Stimulated activated CD8-positive, alpha-beta memory T cell treated with anti-CD3 and anti-CD28 coated beads, Interleukin-12 subunit alpha, Interleukin-12 subunit beta, amount 100 ng/mL, for 1 hour (primary cell): ENCODE measurements around the gene ME3.

ENCODE experiments used
- DNase-seq: peaks from one replicate; pipeline ENCODE4 v3.0.0-alpha.2; 2020; ENCODE audit warnings: low read depth

The ME3 gene

DNA sequence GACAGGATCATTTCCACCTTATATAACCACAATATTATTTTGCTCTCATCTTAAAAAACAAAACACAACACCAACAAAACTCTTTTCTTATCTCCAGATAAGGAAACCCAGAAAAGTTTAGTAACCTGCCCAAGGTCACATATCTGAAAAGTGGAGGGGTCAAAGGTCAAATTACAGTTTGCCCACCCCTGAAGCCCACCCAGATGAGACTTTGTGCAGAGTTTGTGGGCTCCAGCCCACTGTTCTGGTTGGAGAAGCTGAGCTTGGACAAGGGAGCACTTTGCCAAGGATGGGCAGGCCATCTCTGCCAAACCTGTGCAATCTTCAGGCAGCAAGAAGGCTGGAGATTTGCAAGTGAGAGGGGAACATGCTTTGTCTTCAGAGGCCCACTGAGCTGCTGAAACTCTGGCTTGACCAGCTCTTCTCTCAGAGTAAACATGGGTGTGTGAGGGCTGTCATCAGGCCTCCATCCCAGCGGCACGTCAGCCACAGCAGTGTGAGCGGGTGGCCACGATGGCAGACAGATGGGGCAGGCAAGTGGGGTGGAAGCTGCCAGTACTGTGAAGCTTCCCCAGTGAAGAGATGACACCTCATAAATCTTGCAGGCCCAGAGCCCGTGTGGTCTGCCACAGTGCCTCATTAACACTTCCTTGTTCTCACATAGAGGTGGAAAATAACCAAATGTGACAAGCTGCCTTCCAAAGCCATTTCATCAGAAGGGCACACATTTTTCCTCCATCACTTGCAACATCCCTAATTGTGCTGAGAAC, 186.0 kb downstream of the ME3 start:
- no peak for DNase-seq

DNA sequence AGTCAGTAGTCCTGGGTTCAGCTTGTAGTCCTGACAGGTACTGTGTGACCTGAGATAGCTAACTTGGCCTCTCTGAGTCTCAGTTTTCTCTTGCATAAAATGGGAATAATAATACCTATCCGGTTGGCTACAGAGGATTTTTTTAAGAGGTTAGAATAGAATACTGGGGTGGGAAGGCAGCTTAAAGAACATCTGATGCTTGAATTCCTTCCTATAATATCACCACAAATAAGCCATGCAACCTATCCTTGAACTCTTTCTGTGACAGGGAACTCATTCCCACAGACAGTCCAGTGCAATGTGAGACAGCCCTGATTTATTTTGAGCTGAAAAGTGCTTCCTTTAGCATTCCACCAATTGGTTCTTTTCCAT, 187.6 kb downstream of the ME3 start:
- DNase-seq = no peak

DNA sequence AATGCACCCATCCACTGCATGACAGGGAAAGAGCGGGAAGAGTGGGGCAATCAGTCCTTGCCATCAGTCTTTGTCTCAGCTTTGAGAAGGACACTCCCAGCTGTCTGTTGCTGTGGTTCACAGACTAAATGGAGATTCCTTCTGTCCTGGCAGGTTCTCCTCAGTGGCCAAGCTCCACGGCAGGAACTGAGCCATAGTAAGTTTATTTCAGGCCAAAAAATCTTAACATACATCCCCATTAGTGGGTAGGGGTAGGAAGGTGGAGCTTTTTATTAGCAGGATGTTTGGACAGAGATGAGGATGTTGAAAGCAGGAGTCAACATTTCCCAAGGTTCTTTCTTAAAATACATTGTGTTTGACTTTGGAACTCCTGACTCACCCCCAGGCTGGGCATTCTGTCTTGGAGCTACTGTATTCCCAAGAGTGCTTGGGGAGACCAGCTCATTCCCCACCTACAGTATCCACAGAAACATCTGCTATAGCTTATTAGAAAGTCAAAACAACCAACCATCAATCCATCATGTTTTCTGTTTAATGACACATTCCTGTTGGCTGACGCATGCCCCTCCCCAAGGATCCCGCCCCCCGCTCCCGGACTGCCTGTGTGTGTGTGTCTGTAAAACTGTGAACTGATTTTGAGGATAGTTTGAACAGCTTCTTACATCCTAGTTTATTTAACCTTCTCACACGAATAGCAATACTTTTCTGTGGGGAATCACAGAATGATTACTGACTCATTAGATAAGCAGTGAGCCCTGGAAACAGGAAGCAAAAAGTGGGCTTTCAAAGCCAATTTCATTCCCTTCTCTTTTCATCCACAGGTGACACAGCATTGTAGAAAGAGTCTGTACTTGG, 188.2 kb downstream of the ME3 start:
- no peak for DNase-seq

DNA sequence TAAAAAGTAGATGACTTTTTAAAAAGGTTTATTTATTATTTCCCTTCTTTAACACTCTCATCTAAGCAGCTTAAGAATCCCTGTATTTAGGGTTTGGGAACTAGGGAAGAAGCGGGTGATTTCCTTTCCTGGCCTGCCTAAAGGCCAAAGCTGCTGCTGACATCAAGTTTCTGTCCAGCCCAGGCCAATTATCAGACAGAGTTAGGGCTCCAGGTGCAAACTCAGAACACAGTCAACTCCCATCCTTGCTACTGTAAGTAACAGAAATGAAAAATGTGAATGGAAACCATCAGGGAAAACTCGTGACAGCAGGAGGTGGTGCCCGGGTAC, 188.8 kb downstream of the ME3 start:
- no peak for DNase-seq

DNA sequence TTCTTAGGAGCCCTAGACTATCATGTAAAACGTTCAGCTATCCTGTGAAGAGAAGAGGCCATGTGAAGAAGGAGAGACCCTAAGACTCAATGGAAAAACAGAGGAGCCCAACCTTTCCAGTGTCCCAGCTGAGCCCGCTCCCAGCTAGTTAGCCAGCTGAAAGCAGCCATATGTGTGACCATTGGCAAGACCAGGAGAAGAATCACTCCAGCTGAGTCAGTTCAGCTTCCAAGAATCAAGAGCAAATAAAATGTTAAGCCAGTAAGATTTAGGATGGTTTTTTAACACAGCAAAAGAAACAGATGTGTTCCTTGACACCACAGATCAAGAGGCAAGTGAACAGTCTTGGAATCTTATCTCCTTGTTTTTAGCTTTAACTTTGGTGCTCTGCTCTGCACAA, 189.7 kb downstream of the ME3 start:
- DNase-seq = no peak

DNA sequence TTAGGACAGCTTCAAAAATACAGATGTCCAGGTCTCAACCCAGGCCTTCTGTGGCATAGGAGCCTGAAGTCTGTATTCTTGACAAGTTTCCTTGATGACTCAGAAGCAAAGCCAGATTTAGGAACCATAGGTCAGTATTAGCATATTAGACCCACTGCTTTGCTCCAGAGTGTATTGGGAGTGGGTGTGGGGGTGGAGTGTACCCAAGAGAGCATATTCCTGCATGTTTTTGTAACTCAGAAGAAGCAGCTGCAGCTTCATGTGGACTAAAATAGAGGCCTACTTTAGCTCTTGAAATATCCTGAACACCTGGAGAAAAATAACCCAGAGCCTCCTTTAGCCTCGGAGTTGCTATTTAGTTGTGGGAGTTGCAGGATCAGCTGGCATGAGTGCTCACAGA, 191.0 kb downstream of the ME3 start:
- no peak for DNase-seq

DNA sequence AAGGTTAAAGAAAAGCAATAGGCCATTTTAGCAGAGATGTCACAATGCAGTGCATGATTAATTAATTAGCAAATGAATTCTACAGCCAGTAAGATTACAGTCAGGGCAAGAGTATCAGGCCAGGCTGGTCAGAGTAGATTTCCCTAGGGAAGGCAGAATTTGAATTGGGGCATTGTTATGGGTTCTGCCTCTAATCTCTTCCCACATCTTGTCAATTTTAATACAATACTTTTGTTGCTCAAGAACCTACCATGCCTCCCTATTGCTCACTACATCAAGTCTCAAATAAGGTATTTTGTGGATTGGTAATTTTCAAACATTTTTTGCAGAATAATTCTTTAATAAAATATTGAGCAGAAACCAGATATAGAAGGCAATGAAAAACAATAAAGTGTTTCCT, 194.1 kb downstream of the ME3 start:
- no peak for DNase-seq

DNA sequence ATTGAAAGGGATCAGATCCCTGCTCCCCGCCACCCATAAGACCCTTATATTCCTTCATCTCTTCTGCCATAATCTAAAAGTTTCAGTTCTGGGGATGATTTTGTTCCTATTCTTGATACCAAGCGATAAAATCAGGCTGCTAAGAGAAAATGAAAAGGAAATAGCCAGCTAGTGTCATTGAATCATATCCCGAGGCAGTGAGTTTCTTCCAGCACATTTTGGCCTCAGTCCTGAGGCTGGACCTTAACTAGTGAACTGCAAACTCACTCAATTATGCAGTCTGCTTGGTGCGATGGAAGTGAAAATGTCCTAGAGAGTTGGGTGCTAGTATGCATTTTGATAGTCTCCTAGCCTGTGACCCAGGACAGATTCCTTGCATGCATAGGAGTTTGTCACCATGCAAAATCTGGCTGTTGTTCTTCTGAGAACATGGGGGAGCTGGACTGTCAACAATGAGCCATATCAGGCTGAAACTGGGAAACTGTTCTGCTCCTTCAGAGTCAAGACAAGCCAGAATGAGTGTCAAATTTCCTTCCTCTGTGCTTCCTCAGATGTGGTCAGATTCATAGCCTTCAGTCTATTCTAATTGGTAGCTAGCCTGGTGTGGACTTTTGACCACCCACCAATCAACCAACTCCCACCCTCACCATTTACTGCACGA, 194.8 kb downstream of the ME3 start:
- DNase-seq = no peak

DNA sequence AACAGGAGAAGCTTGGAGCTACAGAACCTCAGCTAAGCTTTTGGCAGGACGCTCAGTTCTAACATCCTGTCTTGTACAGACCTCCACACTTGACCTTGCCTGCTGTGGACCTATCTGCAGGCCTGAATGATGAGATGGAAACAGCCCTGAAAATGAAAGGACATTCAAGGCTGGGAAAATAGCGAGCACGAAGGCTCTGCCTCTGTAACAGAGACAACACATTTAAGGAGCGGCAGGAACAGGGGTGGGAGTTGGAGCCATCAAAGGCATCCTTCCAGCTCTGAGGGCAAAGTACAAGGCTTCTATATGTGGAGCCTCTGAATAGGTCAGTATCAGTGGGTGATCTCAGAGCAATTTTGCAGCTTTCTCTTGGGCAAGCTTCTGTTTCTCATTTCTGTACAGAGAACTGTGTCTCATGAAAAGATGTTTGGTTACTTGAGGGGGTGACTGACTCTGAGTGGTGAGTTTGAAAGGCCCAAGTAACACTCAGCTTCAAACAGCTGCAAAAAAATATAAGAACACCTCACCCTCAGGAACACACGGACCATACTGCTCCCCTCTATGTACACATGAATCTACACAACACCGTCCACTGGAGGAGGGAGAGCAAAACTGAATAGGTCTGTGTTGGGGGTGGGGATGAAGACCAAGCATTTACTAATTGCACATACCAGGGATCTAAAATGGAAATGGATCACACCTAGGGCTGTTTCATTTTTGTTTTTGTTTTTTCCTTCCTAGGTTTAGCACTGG, 196.1 kb downstream of the ME3 start:
- no peak for DNase-seq

DNA sequence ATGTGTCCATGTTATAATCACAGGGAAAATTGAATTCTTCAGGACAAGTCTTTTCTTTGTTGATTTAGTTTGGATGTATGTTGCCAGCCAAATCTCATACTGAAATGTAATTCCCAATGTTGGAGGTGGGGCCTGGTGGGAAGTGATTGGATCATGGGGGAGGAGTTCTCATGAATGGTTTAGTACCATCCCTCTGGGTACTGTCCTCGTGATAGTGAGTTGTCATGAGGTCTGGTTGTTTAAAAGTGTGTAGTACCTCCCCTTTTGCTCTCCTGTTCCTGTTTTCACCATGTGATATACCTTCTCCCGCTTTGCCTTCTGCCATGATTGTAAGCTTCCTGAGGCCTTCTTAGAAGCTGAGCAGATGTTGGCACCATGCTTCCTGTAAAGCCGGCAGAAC, 197.4 kb downstream of the ME3 start:
- no peak for DNase-seq

DNA sequence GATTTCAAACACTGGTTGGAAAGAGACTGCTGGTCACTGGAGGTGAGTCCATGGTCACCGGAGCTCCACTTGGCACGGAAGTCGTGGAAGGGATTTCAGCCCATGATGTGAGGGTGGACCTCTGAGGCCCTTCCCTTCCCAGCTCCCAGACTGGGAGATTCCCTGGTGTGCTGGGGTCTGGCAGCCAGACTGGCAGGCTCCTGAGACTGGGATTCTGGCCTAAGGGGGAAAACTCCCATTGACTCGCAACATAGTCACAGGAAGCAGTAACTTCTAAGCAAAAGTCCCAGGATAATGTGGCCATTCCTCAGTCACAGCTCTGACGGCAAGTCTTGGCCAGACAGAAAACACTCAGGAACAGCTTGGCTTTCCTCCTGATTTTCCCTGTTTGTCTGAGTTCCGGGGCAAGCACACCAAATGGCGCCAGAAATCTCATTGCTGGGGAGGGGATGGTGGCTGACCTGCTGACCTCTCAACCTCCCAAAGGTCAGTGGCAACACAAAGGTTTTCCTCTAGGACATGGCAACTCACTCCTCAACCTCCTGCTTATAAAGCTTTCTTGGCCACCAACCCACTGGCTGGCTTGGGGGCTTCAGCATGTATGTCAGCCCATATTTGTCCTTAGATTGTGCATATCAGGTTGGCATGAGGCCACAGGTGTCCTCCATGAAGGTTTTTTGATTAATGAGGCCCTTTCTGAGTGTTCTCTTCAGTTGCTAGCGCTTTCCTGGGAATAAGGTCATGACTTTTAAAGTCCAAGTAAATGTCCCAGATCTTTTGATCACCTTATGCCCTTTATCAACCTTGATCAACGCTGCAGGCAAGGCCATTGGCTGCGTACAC, 198.2 kb downstream of the ME3 start:
- DNase-seq = no peak

DNA sequence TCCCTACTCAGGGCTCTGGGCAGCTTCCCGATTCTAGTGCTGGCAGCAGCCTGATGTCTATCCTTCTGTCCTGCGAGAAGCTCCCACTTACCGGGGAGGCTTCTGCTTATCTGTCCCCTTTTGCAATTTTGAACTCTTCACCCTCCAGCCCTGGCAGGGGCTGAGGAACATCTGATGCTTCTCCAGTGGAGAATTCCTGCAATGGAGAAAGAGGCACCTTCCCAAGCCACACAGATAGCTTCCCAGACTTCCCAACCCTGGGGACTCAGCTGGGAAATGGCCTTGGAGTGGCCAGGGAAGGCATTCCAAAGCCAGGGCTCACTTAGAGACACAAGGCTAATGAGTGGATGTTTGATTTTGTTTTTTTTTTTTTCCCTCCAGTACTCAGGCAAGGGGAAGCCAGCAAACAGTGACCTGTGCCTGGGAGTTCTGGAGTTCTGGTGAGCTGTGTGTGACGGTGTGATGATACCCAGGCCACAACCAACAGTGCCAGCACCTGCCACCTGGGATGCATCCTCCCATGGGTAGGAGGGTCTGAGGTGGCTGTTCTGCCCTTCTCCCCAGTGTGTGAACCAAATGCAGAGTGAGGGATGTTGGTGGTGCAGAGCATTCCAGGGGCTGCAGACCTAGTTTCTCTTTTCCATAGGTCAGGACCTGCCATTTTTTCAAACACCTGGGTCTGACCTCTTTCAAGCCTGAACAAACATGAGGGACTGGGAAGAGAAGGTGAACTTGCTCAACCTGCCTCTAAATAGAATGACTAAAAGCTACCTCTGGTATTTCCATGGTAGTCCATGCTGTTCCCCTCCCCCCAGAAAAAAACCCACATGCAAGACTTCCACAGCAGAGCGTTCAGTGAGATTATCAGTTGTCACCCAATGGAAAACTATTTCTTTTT, 202.7 kb downstream of the ME3 start:
- DNase-seq = no peak

DNA sequence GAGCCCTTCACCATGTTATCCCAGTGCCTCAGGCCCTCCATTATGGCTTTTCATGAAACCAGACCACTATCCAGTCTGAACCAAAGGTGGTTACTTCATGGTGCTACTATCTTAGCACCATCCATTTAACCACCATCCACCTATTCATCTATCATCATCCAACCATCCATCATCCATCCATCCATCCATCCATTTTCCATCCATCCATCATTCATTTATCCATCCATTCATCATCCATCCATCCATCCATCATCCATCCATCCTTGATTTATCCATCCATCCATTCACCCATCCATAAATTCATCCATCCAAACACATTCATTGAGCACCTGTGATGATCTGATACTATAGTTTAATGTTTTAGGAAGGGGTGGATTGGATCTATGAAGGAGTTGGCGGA, 204.2 kb downstream of the ME3 start:
- DNase-seq = no peak

DNA sequence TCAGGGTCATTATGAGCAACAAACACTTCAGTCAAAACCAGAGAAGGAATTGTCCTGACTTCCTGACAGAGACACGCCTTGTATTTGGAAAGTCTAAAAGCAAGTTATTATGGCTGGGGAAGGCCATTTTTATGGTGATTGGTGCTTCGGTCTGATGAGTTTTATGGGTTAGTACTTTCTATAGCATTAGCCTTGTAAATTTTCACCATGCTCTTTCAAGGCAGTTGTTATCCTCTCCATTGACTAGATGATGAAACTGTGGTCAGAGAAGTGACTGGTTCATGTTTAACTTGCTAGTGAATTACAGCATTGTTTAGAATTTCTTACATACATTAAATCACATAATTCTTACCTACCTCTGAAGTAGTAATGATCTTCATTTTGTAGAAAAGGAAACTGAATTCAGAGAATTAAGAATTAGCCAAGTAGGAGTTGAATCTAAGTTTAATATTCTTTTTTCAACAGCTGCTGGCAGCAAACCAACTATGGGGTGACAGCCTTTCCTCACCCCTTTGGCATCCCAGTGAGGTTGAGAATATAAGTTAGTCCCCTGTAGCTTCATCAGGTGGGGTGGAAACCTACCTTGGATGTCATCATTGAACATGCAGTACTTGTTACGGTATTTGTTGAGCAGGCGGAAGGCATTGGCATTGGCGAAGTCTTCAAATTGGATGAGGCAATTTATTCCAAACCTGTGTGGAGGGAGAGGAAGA, 207.8 kb downstream of the ME3 start:
- no peak for DNase-seq

DNA sequence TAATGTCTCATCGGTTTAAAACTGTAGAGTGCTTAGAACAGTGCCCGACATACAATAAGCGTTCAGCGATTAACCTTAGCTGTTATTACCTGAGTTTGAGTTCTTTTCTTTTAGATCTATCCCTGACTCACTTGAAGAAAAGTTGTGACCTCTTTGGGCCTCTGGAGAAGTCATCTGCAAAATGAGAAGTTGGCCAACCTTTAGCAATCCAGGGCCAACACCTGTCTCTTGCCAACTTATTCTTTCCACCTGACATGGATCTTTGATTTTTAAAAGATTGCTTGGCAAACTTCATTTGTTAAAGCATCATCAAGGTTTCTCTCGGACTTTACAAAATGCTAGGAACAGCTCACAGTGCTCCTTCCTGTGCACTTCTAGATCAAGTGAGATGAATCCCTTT, 208.5 kb downstream of the ME3 start:
- no peak for DNase-seq

DNA sequence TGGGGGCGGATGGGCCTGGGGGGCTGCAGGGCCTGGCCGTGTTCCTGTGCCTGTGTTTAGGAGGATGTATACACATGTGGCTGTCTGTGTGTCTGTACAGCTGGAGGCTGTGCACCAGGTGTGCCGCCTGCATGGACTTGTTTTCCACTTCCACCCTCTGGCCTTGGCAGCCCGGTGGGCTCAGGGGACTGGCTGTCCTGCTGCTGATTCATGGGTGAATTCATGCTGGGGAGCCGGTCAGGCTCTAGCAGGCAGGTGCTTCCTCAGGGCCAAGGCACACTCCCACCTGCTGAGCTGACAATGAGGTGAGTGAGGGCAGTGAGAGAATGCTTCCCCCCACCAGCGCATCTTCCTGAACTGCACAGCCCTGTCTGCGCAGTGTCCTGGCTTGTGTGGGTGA, 209.3 kb downstream of the ME3 start:
- no peak for DNase-seq

DNA sequence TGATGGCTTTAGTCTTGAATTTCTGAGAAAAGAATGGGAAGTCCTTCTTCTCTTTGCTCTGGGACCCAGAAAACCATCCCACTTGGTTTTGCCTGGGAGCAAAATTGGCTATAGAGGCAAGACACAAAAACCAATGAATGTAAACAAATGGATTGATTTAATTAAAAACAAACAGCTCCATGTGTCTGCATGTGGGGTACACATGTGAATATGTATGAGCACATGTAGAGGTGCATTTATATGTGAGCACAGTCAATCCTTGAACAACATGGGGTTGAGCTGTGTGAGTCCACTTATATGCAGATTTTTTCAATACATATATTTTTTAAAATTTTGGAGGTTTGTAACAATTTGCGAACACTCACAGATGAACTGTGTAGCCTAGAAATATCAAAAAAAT, 210.5 kb downstream of the ME3 start:
- DNase-seq = no peak

DNA sequence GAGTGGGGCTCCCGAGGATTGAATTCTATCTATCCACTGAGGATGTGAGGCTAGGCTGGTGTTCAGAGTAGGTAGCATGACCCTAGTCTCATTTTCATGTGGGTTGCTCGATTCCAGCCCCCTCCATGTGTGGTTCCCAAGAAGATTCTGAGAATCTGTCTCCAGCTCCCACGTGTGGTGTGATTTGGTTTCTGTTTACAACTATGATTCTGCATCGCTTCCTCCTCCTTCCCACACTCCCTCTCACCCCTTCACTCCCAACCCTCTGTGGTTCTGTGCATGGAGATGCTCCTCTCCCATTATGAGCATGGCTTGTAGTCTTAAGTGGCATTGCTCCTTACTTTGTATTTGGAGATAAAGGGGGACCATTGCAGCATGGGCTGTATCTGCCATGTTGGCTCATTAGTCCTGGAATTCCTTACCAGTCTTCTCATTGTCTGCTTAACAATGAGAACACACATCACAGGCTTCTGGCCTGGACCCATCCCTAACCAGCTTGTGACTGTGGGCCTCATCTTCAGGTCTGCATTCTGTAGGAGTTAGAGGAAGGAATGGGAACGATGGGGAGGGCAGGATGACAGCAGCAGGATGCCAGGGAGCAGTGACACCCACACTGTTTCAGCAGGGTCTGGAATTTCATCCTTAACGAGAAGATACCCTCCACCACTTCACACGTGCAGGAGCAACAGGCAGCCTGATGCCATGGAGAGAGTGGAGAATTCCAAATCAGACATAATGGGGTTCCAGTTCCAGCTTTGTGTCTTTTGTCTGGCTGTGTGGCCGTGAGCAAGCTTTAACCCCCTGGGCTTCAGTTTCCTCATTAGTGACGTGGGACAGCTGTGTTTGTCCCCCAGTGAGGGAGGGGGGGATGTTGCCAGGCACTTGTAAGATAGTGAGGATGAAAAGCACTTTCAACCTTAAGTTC, 211.7 kb downstream of the ME3 start:
- no peak for DNase-seq
